Fibroblast of peridontal ligament (primary cell): ENCODE data around the gene ANKRD62.
A peak's percentile ranks its signal among the peaks of the same experiment; 100 is the strongest.
"Not testable (repeated sequence)": the region's sequence is repeated elsewhere in the genome, so short reads cannot be mapped to it uniquely, and the experiment has no call there.

ENCODE experiments used
- DNase-seq: peaks from one replicate; pipeline ENCODE4 v3.0.0-alpha.2; 2010; ENCODE audit errors: extremely low read depth

The ANKRD62 gene

DNA sequence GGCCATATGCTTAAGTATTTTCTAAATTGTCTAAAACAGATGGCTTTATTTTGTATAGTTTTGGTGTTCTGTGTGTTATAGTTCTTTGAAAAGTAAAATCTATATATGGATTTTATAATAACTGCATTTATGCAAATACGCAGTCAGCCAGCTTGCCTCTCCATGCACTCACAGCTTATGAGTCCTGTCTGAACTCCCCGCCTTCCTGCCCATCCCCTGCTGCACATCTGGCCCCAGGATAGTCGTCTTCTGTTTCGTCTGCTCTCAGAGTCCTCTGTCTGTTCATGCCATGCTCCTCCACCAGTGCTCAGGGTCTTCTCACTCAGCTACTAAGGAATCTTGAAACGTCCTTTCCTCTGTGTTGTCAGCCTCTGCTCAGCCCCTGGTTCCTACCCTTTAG lies 28.2 kb upstream of the ANKRD62 start:
- DNase-seq: no peak

DNA sequence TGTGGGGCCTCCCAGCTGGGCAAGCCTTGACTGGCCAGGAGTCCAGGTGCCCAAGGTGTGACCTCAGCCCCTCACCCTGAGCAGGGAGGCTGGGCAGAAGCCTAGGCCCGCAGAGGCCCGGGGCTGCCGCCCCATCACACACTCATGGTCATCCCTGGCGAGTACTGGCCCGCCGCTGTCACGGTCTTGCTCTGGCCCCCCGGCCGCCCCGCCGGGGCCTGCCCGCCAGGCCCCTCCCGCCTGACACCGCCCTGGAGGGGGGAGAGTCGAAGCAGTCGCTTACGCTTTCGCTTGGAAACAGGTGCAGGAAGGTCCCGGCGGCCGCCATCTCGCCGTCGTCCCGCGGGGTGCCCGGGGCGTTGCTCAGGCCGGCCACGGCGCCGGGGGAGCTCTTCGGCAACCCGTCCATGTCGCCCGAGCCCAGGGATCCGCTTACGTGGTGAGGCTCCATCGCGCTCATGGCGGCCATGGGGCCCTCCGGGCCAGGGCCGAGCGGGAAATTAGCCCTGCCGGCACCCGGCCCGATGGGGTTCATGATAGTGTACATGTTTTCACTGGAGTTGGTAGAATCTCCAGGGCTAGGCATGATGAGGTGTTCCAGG lies 26.6 kb upstream of the ANKRD62 start:
- no peak for DNase-seq

DNA sequence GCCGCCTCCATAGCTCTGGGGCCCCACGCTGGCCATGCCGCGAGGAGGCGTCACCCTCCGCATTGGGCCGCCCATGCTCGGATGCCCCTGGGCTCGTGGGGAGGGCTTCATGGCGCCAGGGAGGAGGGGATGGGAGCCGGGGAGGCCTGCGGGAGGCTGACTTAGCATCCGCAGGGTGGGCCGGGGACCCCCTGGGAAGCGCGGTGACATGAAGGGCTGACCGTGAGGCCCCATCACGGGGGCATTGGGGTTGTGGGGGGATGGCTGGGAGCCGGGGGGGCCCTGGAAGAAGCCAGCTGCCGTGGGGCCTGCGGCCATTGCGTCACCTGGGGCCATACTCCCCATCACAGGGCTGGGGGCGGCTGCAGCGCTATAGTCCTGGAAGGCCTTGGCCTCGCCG lies 26.0 kb upstream of the ANKRD62 start:
- no peak for DNase-seq

DNA sequence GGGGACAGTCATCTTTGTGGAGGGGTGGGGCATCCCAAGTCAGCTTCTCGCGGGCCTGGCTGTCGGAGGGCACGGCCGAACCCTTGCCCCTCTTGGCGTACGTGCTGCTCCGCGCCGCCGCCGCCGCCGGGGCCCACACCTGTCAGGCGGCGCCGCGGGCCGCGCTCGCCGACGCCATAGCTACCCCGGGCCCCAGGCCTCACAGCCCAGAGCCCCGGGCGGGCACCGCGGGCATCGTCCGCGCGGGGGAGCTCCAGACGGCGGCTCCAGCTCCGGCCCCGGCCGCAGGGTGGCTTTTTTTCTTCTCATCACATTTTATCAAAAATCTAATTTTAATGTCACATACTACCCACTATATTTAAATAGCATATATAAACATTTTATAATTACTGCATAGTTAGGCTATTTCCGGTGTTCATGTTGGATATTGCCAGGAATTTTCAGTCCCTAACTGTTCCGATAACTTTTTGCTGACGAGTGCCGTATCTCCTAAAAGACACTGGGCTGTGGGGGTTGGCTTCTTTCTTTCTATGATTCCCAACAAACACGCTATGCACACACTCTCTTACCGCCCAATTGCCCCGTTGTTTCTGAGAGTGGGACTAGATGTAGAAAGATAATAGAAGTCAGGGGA lies 25.2 kb upstream of the ANKRD62 start:
- not testable (repeated sequence) for DNase-seq

DNA sequence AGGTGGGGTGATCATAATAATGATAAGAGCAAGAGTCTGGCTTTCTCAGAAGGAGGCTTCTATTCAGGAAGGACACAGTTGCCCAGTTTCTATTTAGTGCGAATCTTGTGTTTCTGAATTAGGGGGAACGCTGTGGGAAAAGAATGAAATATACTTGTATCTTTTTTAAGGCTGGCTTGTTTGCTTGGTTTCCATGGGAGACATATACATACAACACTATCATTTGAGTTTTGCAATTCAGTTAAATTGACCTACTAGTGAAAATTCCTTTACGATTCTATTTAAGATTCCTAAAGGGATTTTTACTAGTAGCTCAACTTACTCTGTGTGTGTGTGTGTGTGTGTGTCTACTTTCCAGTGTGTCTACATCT lies 24.7 kb upstream of the ANKRD62 start:
- peak; percentile 7 for DNase-seq

DNA sequence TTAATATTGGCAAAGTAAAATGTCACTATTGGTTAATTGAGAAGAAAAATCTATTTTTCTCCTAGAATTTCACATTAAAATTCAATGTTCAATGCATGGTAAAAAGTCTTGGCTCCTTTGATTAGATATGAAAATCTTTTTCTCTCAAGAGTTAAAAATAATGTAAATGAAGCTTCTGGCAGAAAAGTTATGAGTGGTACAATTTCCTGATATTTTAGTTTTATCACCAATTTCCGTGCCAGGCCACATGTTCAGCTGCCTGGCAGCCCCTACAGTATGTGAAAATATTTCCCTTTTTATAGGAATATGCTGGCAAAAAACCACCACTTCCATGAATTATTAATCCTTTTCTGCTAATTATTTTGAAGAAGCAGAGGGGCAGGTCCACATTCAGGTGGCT lies 22.6 kb upstream of the ANKRD62 start:
- DNase-seq: not testable (repeated sequence)

DNA sequence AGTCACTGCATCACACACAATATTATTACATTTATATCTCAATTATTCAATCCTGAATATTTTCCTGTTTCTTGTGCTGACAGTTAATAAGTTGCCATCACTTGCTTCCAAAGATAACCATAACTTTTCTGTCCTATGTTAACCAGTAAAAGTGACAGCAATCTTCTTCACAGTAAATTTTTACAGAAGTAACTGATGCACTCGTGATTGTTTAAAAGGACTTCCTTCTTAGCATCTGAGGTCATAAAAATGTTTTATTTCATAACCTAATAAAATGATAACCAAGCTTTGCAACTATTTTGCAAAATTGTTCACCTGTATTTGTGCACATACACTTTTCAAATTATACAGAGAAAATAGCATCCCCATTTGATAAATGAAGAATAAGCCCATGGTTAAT lies 20.6 kb upstream of the ANKRD62 start:
- no peak for DNase-seq

DNA sequence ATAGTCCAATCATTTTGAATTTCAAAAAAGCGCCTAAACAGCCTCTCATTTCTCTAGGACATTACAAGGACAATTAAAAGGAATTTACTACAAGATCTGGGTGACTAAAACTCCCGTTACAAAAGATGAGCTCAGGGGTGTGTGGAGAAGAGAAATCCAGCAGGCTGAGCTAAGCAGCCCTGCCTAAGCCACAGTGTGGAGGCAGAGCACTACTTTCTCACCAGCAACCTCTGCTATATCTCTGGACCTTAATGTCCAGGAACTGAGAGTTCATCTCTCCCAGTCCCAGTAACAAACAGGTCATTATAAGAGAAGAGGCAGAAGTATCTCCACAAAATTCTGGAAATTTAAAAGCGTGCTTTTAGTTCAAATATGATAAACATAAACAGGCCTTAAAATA lies 18.9 kb upstream of the ANKRD62 start:
- peak; percentile 12 for DNase-seq

DNA sequence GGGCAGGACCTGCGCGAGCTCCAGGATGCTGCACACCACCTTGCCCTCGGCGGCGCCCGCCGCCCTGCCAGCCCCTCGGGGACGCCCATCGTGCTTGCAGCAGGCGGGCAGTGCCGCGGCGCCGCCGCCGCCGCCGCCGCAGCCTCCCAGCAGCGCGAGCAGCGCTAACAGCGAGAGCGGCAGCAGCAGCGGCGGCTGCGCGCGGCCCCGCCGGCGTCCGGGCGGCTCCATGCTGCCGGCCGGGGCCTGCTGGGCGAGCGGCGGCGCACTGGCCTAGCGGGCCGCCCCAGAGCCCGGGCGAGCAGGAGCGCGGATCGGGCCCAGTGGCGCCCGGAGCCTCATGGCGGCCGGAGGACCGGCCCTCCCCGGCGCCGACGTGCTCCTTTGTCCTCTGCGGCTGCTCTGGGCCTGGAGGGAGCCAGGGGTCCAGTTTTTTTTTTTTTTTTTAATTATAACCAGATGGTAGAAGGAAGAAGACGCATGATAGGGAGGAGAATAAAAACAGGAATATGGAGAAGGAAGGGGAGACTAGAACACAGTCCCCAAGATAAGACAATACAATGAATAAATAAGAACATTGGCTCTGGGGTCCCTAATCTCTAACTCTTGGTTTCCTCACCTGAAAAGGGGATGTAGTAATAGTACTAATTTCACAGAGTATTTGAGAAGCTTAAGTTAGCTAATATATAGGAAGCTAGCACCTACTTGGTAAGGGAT lies 17.1 kb upstream of the ANKRD62 start:
- DNase-seq: no peak

DNA sequence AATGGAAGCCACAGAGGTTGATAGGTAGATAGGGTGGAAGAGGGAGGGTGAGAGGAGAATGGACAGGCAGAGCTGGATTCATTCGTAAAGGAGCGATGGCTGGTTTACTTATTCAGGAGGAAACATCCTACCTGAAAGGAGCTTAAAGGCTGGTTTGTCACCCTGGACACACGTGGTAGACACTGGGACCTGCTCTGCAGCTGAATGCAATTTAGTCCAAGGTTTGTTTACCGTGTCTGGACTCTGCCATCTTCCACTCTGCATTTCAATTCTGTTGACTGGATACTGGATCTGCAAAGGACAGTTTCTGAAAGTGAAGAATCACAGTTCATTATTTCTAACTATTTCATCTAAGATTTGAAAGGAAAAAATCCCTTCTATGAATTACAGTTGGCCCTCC lies 15.6 kb upstream of the ANKRD62 start:
- not testable (repeated sequence) for DNase-seq

DNA sequence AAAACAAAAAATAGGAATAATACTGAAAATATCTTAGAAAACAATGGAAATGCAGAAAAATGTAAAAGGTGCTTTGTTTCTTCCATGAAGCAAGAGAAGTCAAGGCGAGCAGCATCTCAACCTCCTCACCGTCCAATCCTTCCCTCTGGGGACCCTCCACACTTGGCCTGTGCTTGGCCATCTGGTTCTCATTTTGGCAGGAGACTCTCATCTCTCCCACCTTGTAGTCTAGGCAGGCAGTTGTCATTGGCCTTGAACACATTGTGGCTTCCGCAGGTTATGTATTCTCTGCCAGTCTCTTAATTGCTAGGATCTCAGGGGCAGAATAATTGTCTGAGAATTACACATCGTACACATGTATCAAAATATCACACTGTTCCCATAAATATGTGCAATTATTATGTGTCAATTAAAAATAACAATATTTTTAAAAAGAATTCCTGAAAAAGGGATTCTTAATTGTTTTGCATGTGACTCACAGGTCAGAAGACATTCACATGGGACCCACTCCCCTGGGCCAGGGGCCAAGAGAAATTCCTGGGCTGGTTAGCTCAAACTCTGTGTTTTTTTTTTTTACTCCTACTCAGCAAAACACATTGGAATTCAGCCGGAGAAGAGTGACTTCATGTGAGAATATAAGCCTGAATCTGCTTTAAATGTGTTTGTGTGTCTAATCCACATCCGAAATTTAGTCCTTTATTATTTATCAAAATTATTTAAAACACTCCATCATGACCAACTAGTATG lies 14.0 kb upstream of the ANKRD62 start:
- peak; percentile 32 for DNase-seq

DNA sequence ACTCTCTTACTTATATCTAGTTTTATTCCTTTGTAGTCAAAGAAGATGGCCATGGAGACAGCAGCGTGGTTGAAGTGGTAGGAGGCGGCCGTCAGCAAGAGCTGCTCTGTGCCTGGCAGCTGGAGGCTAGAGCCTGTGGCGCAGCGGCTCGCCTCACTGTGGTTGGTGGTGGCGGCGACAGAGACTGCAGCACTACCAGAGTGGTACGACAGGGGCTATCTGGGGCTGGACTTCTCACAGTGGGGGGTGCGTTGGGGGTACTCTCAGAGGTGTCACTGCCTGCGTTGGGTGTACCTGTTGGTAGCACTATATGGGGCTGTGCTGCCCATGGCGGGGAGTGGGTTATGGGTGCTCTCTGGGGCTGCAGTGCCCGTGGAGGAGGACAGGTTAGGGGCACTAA lies 8.5 kb upstream of the ANKRD62 start:
- DNase-seq: no peak

DNA sequence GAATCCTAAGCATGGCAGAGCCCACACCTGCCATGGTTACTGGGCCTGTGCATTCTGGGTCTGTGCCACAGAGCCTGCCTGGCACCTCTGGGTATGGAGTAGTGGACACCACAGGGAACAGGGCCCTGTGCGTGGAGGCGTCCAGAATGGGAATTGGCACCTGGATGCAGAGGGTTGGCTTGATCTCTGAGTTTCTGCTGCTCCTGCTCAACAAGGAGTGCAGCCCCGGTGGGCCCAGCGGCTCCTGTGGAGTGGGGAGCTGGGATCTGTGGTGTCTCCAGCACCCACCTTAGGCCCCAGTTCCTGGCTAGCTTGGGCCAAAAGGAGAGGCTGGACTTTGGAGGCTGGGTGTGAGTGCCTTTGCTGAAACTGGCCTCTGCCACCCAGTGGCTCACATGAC lies 7.9 kb upstream of the ANKRD62 start:
- DNase-seq: no peak

DNA sequence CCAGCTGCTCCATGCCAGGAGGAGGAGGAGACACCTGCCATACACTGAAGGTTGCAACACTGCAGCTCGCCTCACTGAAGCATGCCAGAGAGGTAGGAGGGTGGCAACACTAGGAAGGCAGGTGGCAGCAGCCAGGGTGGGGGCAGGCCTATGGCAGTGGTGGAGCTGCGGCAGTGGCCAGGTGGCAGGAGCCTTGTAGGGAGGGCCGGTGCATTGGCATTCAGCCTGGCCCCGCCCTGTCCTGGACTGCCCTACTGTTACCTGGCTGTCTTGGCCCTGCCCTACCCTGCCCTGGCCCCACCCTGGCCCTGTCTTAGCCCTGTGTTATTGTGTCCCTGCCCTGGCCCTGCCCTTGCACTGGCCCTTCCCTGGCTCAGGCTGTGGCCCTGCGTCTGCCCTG lies 7.4 kb upstream of the ANKRD62 start:
- DNase-seq: no peak

DNA sequence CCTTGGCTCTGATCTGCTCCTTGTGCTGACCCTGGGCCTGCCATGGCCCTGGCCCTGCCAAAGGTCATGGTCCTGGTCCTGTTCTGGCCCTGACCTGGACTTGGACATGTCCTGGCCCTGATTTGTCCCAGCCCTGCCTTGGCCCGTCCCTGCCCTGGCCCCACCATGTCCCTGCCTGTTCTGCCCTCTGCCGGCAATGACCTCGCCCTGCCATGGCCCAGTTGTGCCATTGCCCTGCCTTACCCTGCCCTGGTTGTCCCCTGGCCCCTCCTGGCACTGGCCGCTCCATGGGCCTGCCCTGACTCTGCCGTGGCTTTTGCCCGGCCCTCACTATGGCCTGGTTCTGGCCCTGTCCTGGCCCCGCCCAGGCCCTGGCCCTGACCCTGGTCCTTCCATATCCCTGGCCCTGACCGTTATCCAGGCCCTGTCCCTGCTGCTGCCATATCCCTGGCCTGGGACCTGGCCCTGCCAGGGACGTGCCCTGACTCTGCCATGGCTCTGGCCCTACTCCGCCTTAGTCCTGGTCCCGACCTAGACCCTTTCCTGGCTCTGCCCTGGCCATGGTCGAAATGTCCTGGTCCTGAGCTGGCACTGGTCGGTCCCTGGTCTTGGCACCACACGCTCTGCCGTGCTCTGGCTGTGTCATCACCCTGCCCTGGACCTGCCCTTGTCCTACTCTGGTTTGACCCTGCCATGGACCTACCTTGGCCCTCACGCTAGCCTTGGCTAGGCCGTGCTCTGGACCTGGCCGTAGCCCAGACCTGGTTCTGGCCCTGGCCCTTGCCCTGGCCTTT lies 6.8 kb upstream of the ANKRD62 start:
- no peak for DNase-seq

DNA sequence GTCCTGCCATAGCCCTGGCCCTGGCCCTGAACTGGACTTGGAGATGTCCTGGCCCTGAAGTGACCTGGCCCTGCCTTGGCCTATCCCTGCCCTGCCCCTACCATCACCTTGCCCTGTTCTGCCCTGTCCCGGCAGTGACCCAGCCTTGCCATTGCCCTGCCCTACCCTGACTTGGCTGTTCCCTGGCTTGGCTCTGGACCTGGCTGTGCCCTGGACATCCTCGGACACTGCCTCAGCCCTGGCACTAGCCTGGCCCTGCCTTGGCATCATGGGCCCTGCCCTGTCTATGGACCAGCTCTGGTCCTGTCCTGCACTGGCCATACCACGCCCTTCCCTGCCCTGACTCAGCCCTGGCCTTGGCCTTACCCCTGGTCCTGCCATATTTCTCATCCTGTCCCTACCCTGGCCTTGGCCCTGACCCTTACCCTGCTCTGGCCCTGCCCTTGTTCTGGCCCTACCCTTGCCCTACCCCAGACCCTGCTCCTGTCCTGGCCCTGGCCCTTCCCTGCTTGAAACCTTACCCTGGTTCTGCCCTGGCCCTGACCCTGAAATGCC lies 6.1 kb upstream of the ANKRD62 start:
- no peak for DNase-seq

DNA sequence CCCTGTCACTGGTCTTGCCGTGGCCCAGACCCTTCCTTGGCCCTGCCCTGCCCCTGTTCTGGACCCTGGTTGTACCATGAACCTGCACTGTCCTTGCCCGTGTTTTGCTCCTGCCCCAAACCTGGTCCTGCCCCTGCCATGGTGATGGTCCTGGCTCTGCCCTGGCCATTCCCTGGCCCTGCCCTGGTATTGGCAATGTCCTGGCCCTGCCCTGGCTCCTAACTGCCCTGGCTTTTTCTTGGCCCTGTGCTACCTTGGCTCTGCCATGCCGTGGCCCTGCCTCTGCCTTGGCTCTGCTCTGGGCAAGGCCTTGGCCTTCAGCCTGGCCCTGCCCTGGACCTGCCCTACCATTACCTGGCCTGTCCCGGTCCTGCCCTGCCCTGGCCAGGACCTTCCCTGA lies 5.5 kb upstream of the ANKRD62 start:
- DNase-seq: no peak

DNA sequence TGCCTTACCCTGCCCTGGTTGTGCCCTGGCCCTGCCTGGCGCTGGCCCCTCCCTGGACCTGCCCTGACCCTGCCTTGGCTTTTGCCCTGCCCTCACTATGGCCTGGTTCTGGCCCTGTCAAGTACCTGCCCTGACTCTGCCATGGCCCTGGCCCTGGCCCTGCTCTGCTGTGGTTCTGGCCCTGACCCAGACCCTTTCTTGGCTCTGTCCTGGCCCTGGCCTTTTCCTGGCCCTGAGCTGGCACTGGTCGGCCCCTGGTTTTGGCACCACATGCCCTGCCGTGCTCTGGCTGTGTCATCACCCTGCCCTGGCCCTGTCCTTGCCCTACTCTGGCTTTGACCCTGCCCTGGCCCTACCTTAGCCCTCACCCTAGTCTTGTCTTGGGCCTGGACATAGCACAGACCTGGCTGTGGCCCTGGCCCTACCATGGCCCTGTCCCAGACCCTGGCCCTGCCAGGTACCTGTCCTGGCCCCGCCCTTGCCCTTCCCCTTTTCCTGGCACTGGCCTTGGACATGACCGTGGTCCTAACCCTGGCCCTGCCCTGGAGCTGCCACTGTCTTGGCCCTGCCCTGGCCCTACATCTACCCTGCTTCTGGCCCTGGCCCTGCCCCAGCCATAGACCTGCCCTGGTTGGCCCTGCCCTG lies 4.8 kb upstream of the ANKRD62 start:
- DNase-seq: no peak

DNA sequence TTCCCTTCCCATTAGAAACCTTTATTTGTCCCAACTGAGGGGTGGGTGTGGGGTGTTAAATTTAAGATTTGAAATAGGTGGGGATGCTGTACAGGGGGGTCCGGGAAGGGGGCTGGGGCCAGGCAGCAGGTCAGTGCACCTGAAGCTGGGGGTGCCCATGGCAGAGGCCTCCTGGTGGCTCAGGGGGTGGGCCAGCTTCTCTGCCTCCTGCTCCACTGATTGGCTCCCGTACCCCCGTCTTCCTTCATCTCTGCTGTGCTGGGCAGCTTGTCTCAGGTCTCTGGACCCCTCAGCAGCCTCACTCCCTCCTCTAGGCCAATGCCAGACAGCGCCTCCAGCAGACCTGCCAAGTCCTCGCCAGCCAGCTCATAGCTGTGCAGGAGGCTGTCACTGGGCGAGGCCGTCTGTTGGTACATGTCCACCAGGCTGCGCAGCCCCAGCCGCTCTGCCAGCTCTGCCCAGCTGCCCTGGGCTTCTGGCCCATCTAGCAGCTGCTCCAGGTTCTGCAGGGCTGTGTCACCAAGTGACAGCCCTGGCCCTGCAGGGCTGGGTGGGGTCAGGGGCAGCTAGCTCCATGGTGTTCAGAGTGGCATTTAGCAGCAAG lies 2.0 kb upstream of the ANKRD62 start:
- no peak for DNase-seq

DNA sequence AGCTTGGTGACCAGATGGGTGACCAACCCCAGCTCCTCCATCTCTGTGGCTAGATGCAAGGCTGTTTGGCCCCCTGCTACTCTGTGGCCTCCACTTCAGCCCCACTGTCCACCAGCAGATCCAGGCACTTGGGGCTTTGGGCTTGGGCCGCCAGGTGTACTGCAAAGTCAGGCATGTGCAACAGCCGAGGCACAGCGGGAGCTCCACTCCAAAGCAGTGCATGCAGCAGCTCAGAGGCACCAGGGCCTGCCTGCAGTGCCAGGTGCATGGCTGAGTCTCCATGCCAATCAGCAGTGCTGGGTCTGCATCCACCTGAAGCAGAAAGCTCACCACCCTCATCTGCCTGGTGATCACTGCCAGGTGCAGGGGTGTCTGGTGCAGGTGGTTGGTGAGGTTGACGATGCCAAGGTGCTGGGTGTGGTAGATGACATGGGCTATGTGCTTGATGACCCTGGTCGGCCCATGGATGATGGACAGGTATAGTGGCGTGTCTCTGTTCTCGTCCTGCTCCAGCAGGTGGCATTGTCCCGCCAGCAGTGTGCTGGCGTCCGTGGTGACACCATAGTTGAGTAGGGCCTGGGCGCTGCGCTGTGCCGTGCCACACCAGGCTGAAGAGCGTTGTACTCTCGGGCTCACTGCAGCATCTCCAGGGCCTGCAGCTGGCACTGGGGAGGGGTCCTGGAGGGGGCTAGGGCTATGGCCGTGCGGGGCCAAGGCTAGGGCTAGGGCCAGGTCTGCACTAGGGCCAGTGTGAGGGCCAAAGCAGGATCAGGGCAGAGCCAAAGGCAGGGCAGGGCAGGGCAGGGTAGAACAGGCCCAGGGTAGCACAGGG lies 1.0 kb upstream of the ANKRD62 start:
- no peak for DNase-seq
